CD14-positive monocyte (primary cell): ENCODE data around the gene APLP1. TPM values are rescaled to one million over a fixed set of nuclear protein-coding genes. Genes with fewer than 3 reads are reported as not detected.

Experiments
- DNase-seq, 3 donors: peaks; one replicate each; pipeline ENCODE4 v3.0.0-alpha.2; 2011 to 2022
- H2AFZ ChIP-seq: 2 replicates; pipeline ENCODE4 v1.6.0; 2012; ENCODE audit warnings: mild to moderate bottlenecking, low read depth, low read length, inconsistent platforms; ENCODE audit not compliant: insufficient read depth, poor library complexity, severe bottlenecking
- H3K27ac ChIP-seq, 2 donors: 1 replicate in 1 of 2; 2 replicates in 1 of 2; pipeline ENCODE4 v1.5.1; 2012 to 2013; ENCODE audit warnings: low read length in 2 of 2, control low read depth in 1 of 2, inconsistent platforms in 1 of 2, low read depth in 1 of 2, mild to moderate bottlenecking in 1 of 2
- H3K27me3 ChIP-seq, 2 donors: one replicate each; pipeline versions ENCODE4 v1.6.0 to v1.6.1; 2011 to 2013; ENCODE audit warnings: low read length in 2 of 2; ENCODE audit not compliant: control insufficient read depth in 2 of 2, insufficient read depth in 2 of 2
- H3K36me3 ChIP-seq, 2 donors: replicated peaks in 1 of 2; 1 replicate in 1 of 2; 2 replicates in 1 of 2; pipeline versions ENCODE4 v1.5.1 to v1.6.1; 2012 to 2013; ENCODE audit warnings: low read length in 2 of 2, control low read depth in 1 of 2, inconsistent platforms in 1 of 2, mild to moderate bottlenecking in 1 of 2; ENCODE audit not compliant: insufficient read depth in 2 of 2, control insufficient read depth in 1 of 2
- H3K4me1 ChIP-seq, 2 donors: 1 replicate in 1 of 2; 2 replicates in 1 of 2; pipeline versions ENCODE4 v1.5.1 to v1.6.1; 2012 to 2013; ENCODE audit warnings: low read length in 2 of 2, control low read depth in 1 of 2, inconsistent platforms in 1 of 2, mild to moderate bottlenecking in 1 of 2, moderate library complexity in 1 of 2; ENCODE audit not compliant: insufficient read depth in 2 of 2, control insufficient read depth in 1 of 2
- H3K4me2 ChIP-seq: replicated peaks from 2 replicates; pipeline ENCODE3; 2012; ENCODE audit warnings: low read length, moderate library complexity, mild to moderate bottlenecking; ENCODE audit not compliant: poor library complexity, severe bottlenecking; ENCODE audit errors: extremely low read depth
- H3K4me3 ChIP-seq, 3 experiments: fragments of 200-600 bp in 1 of 3; sonication (generic) in 1 of 3; replicated peaks in 1 of 3; 1 replicate in 2 of 3; 2 replicates in 1 of 3; pipeline ENCODE4 v1.5.1; 2011 to 2013; ENCODE audit warnings: low read length in 3 of 3, mild to moderate bottlenecking in 3 of 3, control low read depth in 2 of 3, low read depth in 2 of 3, inconsistent platforms in 1 of 3, moderate library complexity in 1 of 3
- H3K79me2 ChIP-seq: 2 replicates; pipeline ENCODE4 v1.6.0; 2012; ENCODE audit warnings: mild to moderate bottlenecking, control low read depth, inconsistent platforms, low read length, moderate library complexity; ENCODE audit not compliant: insufficient read depth
- H3K9ac ChIP-seq: 2 replicates; pipeline ENCODE4 v1.6.0; 2017; ENCODE audit warnings: low read length, mild to moderate bottlenecking; ENCODE audit not compliant: insufficient read depth, poor library complexity, severe bottlenecking
- H3K9me3 ChIP-seq, 2 donors: replicated peaks in 1 of 2; 1 replicate in 1 of 2; 2 replicates in 1 of 2; pipeline versions ENCODE4 v1.5.1 to v1.6.1; 2012 to 2013; ENCODE audit warnings: low read length in 2 of 2, control low read depth in 1 of 2; ENCODE audit not compliant: control insufficient read depth in 1 of 2, insufficient read depth in 1 of 2
- H4K20me1 ChIP-seq: 2 replicates; pipeline ENCODE4 v1.6.0; 2012; ENCODE audit warnings: mild to moderate bottlenecking, low read length, control low read depth, moderate library complexity; ENCODE audit not compliant: insufficient read depth
- H3K27ac Mint-ChIP-seq, 7 donors: one replicate each; pipeline ENCODE4 v1.8.0; 2020; ENCODE audit warnings: mild to moderate bottlenecking in 7 of 7, mixed read lengths in 7 of 7, moderate library complexity in 6 of 7, inconsistent platforms in 2 of 7
- H3K27me3 Mint-ChIP-seq, 3 donors: one replicate each; pipeline ENCODE4 v1.8.0; 2021 to 2022; ENCODE audit warnings: low read depth in 3 of 3, mild to moderate bottlenecking in 3 of 3, mixed read lengths in 3 of 3, moderate library complexity in 3 of 3, inconsistent platforms in 1 of 3
- H3K36me3 Mint-ChIP-seq, 2 donors: one replicate each; pipeline ENCODE4 v1.8.0; 2020; ENCODE audit warnings: mixed read lengths in 2 of 2, inconsistent platforms in 1 of 2, mild to moderate bottlenecking in 1 of 2
- H3K4me1 Mint-ChIP-seq: one replicate; pipeline ENCODE4 v1.8.0; 2020; ENCODE audit warnings: mild to moderate bottlenecking, mixed read lengths
- H3K4me3 Mint-ChIP-seq, 2 donors: one replicate each; pipeline ENCODE4 v1.8.0; 2020; ENCODE audit warnings: mild to moderate bottlenecking in 2 of 2, mixed read lengths in 2 of 2, moderate library complexity in 1 of 2
- H3K9me3 Mint-ChIP-seq, 7 donors: one replicate each; pipeline ENCODE4 v1.8.0; 2020 to 2022; ENCODE audit warnings: mixed read lengths in 7 of 7, mild to moderate bottlenecking in 6 of 7, moderate library complexity in 6 of 7, inconsistent platforms in 2 of 7
- WGBS: methylation state at CpG from one replicate; pipeline ENCODE4 v1.1.5; 2013; ENCODE audit warnings: missing lambda C conversion rate; ENCODE audit not compliant: insufficient coverage; 5-methylcytosine and 5-hydroxymethylcytosine counted together
- intact Hi-C, 2 donors: fragments of 100-400 bp; cut with micrococcal nuclease; formaldehyde crosslinking; loops; one replicate each; pipeline versions ENCODE4 v1.15.0 to v1.15.1; 2023
- polyA plus RNA-seq, 3 donors: library from polyadenylated mRNA; depleted of rRNA in 1 of 3; unstranded in 2 of 3; stranded (reverse) in 1 of 3; fragments of 300-500 nt in 2 of 3; fragments of >200 nt in 1 of 3; fragmentation: Illumina TruSeq in 2 of 3; gene quantifications; 1 replicate in 2 of 3; 2 replicates in 1 of 3; pipeline ENCODE4 v1.2.3, GENCODE V29; 2012 to 2021
- TF ChIP-seq, protein P1 (sequence below): fragments of 200-600 bp; IDR thresholded peaks from one replicate; pipeline ENCODE4 v1.8.0; 2022; ENCODE audit warnings: antibody characterized with exemption, mild to moderate bottlenecking

The APLP1 gene
- polyA plus RNA-seq, 3 donors: not detected

DNA sequence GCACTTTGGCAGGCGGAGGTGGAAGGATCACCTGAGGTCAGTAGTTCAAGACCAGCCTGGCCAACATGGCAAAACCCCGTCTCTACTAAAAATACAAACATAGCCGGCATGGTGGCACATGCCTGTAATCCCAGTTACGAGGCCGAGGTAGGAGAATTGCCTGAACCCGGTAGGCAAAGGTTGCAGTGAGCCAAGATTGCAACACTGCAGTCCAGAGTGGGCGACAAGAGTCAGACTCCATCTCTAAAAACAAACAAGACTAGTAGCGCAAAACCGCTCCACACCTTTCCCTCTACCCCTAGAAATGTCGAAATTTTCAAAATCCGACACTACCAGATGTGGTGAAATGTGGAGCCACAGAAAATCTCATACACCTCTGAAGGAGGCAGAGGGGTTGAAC, 50.9 kb downstream of the APLP1 start:
- Histone ChIP-seq H3K9me3 (no peaks in the 10 kb centered on the region), H3K4me2 (no peak overlapping the region), H3K9ac (no peak overlapping the region), H3K27ac (no peak overlapping the region), H4K20me1 (no peaks in the 10 kb centered on the region), H3K4me1 (peaks cover 16 to 22% of the 10 kb centered on the region in 2 donors), H2AFZ (no peak overlapping the region), H3K4me3 (no peak overlapping the region), H3K27me3 (no peaks in the 10 kb centered on the region), H3K36me3 (no peaks in the 10 kb centered on the region), H3K79me2 (no peaks in the 10 kb centered on the region)
- no peak overlapping the region for H3K4me3 Mint-ChIP-seq
- 98% methylated on average over 7 of the region's 11 CpGs for WGBS
- intact Hi-C loops: no loop called here
- no peak overlapping the region for H3K27ac Mint-ChIP-seq
- H3K9me3 Mint-ChIP-seq: peaks cover 0 to 2% (median 0%) of the 10 kb centered on the region in 7 donors
- no peak for DNase-seq
- H3K36me3 Mint-ChIP-seq: no peaks in the 10 kb centered on the region
- peaks cover 23% of the 10 kb centered on the region for H3K4me1 Mint-ChIP-seq
- H3K27me3 Mint-ChIP-seq: peaks cover 0 to 7% (median 0%) of the 10 kb centered on the region in 3 donors
- TF ChIP-seq, protein P1, sequence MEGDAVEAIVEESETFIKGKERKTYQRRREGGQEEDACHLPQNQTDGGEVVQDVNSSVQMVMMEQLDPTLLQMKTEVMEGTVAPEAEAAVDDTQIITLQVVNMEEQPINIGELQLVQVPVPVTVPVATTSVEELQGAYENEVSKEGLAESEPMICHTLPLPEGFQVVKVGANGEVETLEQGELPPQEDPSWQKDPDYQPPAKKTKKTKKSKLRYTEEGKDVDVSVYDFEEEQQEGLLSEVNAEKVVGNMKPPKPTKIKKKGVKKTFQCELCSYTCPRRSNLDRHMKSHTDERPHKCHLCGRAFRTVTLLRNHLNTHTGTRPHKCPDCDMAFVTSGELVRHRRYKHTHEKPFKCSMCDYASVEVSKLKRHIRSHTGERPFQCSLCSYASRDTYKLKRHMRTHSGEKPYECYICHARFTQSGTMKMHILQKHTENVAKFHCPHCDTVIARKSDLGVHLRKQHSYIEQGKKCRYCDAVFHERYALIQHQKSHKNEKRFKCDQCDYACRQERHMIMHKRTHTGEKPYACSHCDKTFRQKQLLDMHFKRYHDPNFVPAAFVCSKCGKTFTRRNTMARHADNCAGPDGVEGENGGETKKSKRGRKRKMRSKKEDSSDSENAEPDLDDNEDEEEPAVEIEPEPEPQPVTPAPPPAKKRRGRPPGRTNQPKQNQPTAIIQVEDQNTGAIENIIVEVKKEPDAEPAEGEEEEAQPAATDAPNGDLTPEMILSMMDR: no peak

DNA sequence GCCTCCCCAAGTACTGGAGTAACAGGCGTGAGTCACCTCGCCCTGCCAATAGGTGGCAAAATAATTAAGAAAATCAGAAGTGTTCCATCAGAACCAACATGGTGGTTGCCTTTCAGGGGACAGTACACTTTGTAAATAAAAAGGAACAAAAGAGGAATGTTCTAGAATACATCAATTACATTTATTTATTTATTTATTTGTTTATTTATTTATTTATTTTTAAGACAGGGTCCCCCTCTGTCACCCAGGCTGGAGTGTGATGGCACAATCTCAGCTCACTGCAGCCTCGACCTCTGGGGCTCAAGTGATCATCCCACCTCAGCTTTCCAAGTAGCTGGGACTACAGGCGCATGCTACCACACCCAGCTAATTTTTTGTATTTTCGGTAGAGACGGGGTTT, 52.6 kb downstream of the APLP1 start:
- no peak overlapping the region for H3K4me3 Mint-ChIP-seq
- H4K20me1 ChIP-seq: no peaks in the 10 kb centered on the region
- no peaks in the 10 kb centered on the region for H3K27me3 ChIP-seq
- no peak overlapping the region for H3K4me3 ChIP-seq
- H3K9ac ChIP-seq: no peak overlapping the region
- intact Hi-C loops: no loop called here
- H3K27ac Mint-ChIP-seq: no peak overlapping the region
- no peaks in the 10 kb centered on the region for H3K36me3 ChIP-seq
- H3K4me1 Mint-ChIP-seq: peaks cover 10% of the 10 kb centered on the region
- peaks cover 6 to 9% of the 10 kb centered on the region in 2 donors for H3K9me3 ChIP-seq
- H3K36me3 Mint-ChIP-seq: peaks cover 6 to 10% of the 10 kb centered on the region in 2 donors
- H3K9me3 Mint-ChIP-seq: peaks cover 7 to 13% (median 9%) of the 10 kb centered on the region in 7 donors
- H3K79me2 ChIP-seq: no peaks in the 10 kb centered on the region
- no CpG with 5 or more reads among the region's 6 CpGs for WGBS
- H3K4me2 ChIP-seq: no peak overlapping the region
- no peak for DNase-seq
- H3K27ac ChIP-seq: no peak overlapping the region
- TF ChIP-seq, protein P1: no peak
- H3K27me3 Mint-ChIP-seq: peaks cover 0 to 3% (median 0%) of the 10 kb centered on the region in 3 donors
- H2AFZ ChIP-seq: no peak overlapping the region
- H3K4me1 ChIP-seq: peaks cover under 1 to 5% of the 10 kb centered on the region in 2 donors
